ENCODE measurements around the gene SPOCK1.

SPOCK1 gene

GRCh38 chr5:137498301-137498735, 808 bp downstream of the SPOCK1 start:
- no peak overlapping the region for H3K4me2 ChIP-seq
- no peak overlapping the region for H3K4me3 ChIP-seq (IDR thresholded peaks at IDR 0.05; ENCODE audit: insufficient read depth, low read depth, low read length)
- no peaks in the 10 kb centered on the region for H3K27me3 ChIP-seq (ENCODE audit: insufficient read depth, low read depth)
- H4K20me1 ChIP-seq (ENCODE audit: insufficient read depth): no peaks in the 10 kb centered on the region
- H3K36me3 ChIP-seq (ENCODE audit: insufficient read depth): no peaks in the 10 kb centered on the region
- no peaks in the 10 kb centered on the region for H3K79me2 ChIP-seq (ENCODE audit: insufficient read depth, low read depth)
- no peak overlapping the region for H3K9ac ChIP-seq
- H2AFZ ChIP-seq (ENCODE audit: low read depth): no peak overlapping the region
- no peak for TF ChIP-seq CTCF (conservative IDR thresholded peaks at IDR 0.05; ENCODE audit: low read depth, low read length)
- no peaks in the 10 kb centered on the region for H3K4me1 ChIP-seq (ENCODE audit: low read depth, poor library complexity, severe bottlenecking)
- no peak overlapping the region for H3K27ac ChIP-seq

GRCh38 chr5:137497396-137498290, 1.5 kb downstream of the SPOCK1 start:
- Histone ChIP-seq H3K27me3 (ENCODE audit: insufficient read depth, low read depth) (no peaks in the 10 kb centered on the region), H3K4me3 (IDR thresholded peaks at IDR 0.05; ENCODE audit: insufficient read depth, low read depth, low read length) (no peak overlapping the region), H3K27ac (no peak overlapping the region), H3K9ac (no peak overlapping the region), H3K4me1 (ENCODE audit: low read depth, poor library complexity, severe bottlenecking) (no peaks in the 10 kb centered on the region), H3K79me2 (ENCODE audit: insufficient read depth, low read depth) (no peaks in the 10 kb centered on the region), H2AFZ (ENCODE audit: low read depth) (no peak overlapping the region), H3K36me3 (ENCODE audit: insufficient read depth) (no peaks in the 10 kb centered on the region), H4K20me1 (ENCODE audit: insufficient read depth) (no peaks in the 10 kb centered on the region), H3K4me2 (no peak overlapping the region)
- TF ChIP-seq CTCF (conservative IDR thresholded peaks at IDR 0.05; ENCODE audit: low read depth, low read length): no peak

GRCh38 chr5:137496919-137497318, 2.2 kb downstream of the SPOCK1 start:
- no peak for TF ChIP-seq CTCF (conservative IDR thresholded peaks at IDR 0.05; ENCODE audit: low read depth, low read length)
- Histone ChIP-seq H3K4me1 (ENCODE audit: low read depth, poor library complexity, severe bottlenecking) (no peaks in the 10 kb centered on the region), H4K20me1 (ENCODE audit: insufficient read depth) (no peaks in the 10 kb centered on the region), H3K27me3 (ENCODE audit: insufficient read depth, low read depth) (no peaks in the 10 kb centered on the region), H3K27ac (no peak overlapping the region), H3K36me3 (ENCODE audit: insufficient read depth) (no peaks in the 10 kb centered on the region), H3K9ac (no peak overlapping the region), H3K4me3 (IDR thresholded peaks at IDR 0.05; ENCODE audit: insufficient read depth, low read depth, low read length) (no peak overlapping the region), H3K4me2 (no peak overlapping the region), H2AFZ (ENCODE audit: low read depth) (no peak overlapping the region), H3K79me2 (ENCODE audit: insufficient read depth, low read depth) (no peaks in the 10 kb centered on the region)

- H3K36me3 ChIP-seq (ENCODE audit: insufficient read depth): no peaks in the 10 kb centered on the region
- no peak overlapping the region for H2AFZ ChIP-seq (ENCODE audit: low read depth)
- H4K20me1 ChIP-seq (ENCODE audit: insufficient read depth): no peaks in the 10 kb centered on the region
- no peak overlapping the region for H3K4me3 ChIP-seq (IDR thresholded peaks at IDR 0.05; ENCODE audit: insufficient read depth, low read depth, low read length)
- no peak overlapping the region for H3K27ac ChIP-seq
- no peak overlapping the region for H3K9ac ChIP-seq
- H3K4me2 ChIP-seq: no peak overlapping the region
- H3K79me2 ChIP-seq (ENCODE audit: insufficient read depth, low read depth): no peaks in the 10 kb centered on the region
- no peak for TF ChIP-seq CTCF (conservative IDR thresholded peaks at IDR 0.05; ENCODE audit: low read depth, low read length)
- no peaks in the 10 kb centered on the region for H3K4me1 ChIP-seq (ENCODE audit: low read depth, poor library complexity, severe bottlenecking)
- no peaks in the 10 kb centered on the region for H3K27me3 ChIP-seq (ENCODE audit: insufficient read depth, low read depth)
Observed at GRCh38 chr5:137492331-137492730, 6.8 kb downstream of the SPOCK1 start.
